NK-92 (cell line): ENCODE measurements around the gene TICAM1.
"Not testable (repeated sequence)": the region's sequence is repeated elsewhere in the genome, so short reads cannot be mapped to it uniquely, and the experiment has no call there.

Experiments
- DNase-seq: peaks from one replicate; lab custom pipeline; 2025; ENCODE audit not compliant: unreplicated experiment; lab: John Stamatoyannopoulos, UW

TICAM1 gene

DNA sequence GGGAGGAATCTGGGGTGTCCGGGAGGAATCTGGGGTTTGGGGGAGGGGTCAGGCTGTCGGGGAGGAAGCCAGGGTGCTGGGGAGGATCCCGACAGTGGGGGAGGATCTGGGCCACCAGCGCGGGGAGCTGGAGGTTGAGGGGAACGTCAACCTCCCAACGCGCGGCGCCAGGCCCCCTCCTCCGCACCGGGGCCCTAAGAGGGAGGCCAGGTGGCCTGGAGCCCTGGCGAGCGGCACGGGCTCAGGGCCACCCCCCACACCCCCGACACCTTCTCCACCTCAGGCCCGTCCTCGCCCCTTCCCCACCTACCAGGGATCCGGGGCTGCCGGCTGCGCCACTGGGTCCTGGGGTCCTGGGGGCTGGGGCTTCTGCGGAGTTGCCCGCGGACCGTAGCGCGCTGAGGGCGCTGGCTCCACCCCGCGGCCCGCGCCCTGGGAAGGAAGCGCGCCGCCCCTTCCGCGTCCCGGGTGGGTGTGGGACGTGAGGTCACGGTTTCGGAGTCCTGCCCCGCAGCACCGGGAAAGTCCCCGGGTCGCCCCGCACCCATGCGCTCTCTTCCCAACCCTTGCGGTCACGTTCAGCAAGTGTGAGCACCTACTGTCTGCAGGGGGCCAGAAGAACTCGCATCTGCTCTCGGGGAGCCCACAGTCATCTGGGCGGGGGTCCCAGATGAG lies at the start of gene TICAM1:
Gene TICAM1 (minus strand): TSS at position 409 of the 675 bp plus-strand sequence. CDS start 13,335 bp downstream, outside the sequence.
- DNase-seq = no peak

DNA sequence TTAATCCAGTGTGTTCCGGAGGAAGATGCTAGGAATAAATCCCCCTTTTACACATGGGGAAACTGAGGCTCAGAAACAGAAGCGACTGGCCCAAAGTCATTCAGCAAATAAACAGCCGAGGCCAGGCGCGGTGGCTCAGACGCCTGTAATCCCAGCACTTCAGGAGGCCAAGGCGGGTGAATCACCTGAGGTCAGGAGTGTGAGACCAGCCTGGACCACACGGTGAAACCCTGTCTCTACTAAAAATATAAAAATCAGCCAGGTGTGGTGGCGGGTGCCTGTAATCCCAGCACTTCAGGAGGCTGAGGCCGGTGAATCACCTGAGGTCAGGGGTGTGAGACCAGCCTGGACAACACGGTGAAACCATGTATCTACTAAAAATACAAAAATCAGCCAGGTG lies 47.5 kb upstream of the TICAM1 start:
- DNase-seq = no peak

DNA sequence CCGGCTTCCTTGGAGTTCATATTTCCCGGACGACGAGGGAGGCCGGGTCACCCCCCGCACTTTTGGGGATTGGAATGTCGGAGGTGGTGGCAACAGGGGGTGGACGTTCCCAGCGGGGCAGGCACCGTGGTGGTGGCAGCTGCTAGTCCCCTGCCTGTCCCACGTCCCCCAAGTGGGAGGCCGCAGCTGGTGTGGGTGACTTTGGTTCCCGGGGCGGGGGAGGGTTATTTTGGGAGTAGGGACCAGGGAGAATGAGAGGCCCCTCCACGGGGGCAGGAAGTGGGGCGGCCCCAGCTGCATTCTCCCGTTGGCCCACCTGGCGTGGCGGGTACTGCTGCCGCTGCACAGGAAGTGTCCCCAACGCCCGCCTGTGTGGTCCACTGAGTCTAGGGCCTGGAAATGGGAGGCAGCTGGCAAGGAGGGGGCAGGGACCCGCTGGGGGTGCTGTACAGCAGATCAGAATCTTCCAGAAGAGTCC lies 47.0 kb upstream of the TICAM1 start:
- DNase-seq = no peak

DNA sequence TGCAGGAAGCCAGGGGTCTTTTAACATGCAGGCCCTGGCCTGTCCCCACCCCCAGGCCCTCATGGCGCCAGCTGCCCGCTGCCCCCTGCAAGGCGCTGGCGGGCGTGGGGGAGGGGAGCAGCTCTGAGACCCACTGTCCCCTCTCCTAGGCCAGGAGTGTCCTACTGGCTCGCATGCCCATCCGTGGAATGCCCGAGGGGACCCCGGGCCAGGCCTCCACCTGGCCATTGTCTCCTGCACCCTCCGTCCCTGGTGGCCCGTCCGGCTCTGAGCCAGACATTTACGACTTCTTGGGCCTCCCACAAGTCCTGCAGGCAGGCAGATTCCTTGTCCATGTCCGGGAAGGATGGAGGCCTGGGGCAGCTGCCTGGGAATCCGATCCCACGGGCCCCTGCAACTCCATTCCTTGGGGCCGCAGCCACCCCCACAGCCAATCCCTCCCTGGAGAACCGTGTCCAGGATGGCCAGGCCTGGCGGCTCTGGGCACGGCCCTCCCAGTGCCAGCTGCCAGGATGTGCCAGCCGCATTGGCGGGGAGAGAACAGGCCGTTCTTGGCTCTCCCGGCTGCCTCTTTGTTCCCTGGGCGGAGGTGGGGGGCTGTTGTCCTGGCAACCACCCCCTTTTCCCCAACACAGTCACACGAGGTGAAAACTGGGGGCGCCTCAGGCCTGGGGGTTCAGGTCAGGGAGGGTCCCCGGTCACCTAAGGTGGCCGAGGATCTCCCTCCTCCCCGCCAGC lies 46.4 kb upstream of the TICAM1 start:
- DNase-seq = no peak

DNA sequence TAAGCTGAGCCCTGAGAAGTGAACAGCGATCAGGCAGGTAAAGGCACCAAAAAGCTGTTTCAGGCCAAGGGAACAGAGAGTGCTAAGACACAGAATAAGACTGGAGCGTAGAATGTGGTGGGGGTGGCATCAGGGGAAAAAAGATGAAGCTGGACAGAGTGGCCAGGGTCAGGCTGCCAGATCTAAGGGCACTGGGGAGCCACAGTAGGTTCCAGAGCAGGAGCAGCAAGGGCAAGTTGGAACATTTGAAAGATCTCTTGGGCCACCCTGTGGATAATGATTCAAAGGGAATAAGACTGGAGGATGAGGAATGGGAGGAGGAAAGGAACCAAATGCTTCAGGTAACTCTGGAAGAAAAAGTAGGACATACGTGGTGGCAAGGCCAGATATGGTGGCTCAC lies 42.4 kb upstream of the TICAM1 start:
- no peak for DNase-seq

DNA sequence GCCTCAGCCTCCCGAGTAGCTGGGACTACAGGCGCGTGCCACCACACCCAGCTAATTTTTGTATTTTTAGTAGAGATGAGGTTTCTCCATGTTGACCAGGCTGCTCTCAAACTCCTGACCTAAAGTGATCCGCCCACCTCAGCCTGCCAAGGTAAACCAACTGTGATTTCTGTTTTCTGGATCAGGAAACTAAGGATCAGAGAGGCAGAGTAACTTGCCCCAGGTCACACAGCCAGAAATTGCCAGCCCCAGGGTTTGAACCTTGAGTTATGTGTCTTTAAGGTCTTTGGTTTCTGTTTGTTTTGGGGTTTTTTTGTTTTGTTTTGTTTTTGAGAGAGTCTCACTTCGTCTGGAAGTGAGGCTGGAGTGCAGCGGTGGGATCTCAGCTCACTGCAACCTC lies 40.2 kb upstream of the TICAM1 start:
- no peak for DNase-seq

DNA sequence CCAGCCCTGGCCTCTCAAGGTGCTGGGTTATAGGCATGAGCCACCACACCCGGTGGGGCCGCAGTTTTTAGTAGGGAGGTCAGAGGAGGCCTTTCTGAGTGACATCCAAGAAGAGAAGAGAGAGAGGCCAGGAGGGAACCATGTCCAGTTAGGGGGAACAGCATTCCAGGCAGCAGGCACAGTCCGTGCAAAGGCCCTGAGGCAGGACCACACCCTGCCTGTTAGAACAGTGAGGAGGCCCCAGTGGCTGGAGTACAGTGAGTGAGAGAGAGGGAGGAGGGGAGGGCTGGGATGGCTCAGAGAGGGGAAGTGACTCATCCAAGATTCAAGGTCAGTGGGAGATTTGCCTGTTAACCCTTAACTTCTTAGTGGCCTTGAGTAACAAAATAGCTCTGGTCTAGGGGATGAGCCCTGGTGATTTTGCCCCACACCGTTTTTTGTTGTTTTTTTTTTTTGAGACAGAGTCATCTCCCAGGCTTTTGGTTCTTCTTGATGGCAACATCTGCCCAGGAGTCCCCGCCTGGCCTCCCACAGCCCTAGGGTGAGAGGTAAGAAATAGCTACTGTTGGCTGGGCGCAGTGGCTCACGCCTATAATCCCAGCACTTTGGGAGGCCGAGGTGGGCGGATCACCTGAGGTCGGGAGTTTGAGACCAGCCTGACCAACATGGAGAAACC lies 38.7 kb upstream of the TICAM1 start:
- no peak for DNase-seq

DNA sequence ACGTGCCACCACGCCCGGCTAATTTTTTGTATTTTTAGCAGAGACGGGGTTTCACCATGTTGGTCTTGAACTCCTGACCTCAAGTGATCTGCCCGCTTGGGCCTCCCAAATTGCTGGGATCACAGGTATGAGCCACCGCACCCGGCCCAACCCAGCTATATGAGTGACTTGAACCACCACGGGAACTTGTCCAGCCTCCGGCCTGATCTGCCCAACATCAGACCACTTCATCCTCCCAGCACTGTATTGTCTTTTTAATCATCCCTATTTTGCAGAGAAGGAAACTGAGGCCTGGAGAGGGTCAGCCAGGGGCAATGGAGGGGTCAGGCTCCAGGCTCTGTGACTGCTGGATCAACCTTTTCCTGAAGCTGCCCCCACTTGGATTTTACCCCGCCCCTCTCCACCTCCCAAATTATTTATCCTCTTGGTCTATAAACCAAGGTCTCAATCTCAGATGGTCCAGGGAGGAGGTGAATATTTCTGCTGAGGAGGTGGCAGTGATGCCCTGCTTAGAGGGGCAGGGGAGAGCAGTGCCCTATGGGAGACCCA lies 36.8 kb upstream of the TICAM1 start:
- no peak for DNase-seq

DNA sequence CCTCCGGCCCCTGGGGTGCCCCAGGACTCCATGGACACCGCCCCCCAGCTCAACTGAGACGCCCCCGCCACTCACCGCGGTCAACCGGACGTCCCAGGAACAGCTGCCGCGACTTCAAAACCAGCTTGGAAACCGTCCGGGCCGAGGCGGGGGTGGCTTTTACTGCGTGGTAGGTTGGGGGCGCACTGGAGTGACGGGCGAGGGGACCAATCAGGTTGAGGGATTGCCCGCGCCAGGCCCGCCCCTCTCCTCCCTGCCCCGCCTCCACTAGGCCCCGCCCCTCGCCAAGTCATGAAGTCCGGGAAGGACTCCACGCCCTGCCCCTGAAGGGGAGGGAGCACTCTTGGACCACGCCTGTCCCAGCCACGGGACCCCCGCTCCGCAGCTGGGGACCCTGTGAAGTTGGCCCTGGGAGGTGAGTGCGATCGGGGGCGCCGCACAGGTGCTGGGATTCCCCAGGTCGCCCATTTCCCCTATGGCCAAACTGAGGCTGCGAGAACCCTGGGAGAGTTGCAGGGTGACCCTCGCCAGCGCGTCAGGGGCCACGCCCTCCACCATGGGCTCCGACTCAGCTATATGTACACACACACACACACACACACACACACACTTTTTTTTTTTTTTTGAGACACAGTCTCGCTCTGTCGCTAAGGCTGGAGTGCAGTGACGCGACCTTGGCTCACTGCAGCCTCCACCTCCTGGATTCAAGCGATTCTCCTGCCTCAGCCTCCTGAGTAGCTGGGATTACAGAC lies 36.2 kb upstream of the TICAM1 start, which contains the start of gene PLIN3:
Gene PLIN3 (minus strand): TSS at position 134 of the 752 bp plus-strand sequence. CDS start 6,273 bp downstream, outside the sequence.
- DNase-seq = no peak

DNA sequence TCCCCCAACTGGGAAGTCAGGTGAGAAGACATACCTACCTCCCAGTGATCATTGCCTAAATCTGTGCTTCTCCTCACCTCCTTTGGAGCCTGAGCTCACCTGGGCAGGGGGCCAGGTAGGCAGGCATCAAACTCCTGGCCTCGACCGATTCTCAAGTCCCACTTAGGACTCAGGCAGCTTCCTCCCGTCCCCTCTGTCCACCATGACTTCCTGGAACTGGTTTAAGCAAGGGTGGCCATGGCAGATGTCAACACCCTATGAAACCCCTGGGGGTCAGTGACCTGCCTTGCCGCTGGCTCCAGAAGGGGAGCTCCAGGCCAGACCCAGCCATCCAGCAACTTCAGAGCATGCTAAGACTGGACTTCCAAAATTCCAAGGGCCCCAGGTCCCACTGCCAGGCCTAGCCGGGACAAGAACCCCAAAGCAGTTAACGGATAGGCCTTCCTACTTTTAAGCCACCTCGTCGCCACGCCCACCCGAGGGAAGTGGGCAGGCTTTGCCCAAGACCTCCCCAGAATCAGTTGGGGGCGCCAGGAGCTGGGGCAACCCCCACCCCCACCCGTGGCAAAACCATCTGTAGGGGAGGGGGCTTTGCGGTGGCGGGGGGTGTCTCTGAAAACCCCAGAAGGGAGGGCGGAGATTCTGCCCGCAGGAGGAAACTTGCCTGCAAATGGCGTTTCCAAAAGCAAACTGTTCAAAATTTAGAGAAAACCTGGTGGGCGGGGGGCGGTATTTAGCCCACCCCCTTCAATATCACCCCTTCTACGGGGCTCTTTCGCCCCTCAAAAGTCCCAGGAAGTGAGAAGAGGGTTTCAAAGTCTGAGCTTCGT lies 35.3 kb upstream of the TICAM1 start:
- no peak for DNase-seq

DNA sequence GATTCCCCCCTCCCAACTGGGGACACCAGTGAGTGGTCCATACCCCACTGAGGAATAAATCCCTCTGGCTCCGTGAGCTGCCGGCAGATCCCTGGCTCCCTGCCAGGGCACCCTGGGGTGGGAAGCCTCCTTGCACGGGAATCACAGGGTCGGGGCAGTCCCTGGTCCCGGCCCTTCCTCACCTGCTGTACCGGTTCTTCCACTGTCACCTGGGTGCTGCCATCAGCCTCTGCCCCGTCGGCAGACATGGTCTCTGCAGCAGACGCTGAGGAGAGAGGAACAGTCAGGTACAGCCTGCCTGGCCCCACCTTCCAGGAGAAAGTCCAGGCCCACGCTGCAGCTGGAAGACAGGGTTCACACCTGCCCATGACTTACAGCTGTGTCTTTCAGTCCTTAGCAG lies 29.6 kb upstream of the TICAM1 start:
- DNase-seq = no peak

DNA sequence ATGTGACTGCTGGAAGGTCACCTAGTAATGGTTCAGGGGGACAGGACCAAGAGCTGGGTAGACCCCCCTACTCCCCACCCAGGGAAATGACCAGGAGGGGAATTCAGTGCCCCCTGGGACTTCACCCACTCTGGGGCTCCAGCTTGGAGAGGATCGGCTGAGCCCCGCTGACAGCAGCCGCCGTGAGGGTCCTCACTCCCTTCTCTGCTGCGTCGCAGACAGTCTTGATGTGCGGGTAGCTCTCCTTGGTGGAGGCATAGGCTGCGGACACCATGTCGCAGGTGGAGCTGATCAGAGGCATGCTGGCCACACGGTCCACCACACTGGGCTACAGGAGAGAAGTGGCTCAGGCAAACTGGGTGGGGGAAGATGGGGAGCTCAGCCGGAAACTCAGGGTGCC lies 28.2 kb upstream of the TICAM1 start:
- no peak for DNase-seq

DNA sequence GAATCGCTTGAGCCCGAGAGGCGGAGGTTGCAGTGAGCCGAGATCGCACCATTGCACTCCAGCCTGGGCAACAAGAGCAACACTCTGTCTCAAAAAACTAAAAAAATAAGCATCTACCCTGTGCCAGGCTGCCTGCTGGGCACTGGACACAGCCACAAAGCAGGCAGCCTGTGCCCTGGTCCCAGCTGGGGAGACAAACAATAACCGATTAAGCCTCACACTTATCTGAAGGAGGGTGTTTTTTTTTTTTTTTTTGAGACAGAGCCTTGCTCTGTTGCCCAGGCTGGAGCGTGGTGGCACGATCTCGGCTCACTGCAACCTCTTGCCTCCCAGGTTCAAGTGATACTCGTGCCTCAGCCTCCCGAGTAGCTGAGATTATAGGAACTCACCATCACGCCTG lies 25.0 kb upstream of the TICAM1 start:
- DNase-seq = not testable (repeated sequence)

DNA sequence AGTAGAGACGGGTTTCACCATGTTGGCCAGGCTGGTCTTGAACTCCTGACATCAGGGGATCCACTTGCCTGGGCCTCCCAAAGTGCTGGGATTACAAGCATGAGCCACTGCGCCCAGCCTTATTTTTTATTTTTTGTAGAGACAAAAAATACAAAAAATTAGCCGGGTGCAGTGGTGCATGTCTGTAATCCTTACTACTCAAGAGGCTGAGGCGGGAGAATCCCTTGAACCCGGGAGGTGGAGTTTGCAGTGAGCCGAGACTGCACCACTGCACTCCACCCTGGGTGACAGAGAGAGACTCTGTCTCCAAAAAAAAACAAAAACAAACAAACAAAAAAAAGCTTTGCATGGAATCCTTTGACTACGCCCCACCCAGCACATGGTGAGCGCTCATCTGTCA lies 22.0 kb upstream of the TICAM1 start:
- DNase-seq = not testable (repeated sequence)

DNA sequence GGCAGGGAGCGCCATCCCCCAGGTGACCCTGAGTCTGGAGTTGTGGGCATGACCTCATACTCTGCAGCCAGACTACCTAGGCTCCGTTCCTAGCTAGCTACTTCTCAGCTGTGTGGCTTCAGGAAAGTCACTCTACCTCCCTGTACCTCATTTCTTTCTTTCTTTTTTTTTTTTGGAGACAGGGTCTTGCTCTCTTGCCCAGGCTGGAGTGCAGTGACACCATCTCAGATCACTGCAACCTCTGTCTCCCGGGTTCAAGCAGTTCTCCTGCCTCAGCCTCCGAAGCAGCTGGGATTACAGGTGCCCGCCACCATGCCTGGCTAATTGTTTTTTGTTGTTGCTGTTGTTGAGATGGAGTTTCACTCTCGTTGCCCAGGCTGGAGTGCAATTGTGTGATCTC lies 21.0 kb upstream of the TICAM1 start:
- DNase-seq = no peak

DNA sequence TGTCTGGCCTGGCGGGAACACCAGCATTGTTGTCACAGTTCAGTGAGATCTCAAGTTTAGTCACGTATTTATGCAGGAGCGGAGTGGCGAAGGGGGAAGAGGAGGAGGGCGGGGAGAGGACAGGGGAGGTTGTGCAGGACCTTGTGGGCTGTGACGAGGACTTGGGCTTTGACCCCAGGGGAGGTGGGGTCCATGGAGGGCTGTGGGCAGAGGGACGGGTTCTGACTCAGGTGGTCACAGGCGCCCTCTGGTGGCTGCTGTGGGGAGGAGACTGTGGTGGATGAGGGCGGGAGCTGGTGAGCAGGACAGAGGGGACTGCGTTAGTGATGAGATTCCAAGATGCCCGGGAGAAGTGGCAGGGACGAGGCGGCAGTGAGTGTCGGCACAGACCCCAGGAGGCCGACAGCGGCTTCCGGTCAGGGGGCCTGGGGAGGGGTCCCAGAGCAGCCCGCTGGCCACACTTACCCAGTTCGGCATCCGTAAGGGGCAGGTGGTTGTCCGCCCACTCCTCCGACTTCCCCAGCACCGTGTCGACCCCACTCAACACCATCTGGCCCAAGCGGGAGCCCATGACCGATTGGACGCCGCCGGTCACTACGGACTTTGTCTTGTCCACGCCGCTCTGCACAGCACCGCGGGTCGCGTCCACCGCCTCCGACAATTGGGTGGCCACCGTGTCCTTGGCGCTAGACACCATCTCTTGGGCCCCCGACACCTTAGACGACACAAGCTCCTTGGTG lies 20.2 kb upstream of the TICAM1 start:
- DNase-seq = no peak

DNA sequence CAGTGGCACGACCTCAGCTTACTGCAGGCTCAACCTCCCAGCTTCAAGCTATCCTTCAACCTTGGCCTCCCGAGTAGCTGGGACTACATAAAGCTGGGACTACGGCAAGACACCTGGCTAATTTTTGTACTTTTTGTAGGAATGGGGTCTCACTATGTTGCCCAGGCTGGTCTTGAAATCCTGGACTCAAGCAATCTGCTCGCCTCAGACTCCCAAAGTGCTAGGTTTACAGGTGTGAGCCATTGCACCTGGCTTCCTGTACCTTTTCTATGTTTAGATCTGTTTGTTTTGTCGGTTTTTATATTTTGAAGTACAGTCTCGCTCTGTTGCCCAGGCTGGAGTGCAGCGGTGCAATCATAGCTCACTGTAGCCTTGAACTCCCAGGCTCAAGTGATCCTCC lies 17.5 kb upstream of the TICAM1 start:
- no peak for DNase-seq

DNA sequence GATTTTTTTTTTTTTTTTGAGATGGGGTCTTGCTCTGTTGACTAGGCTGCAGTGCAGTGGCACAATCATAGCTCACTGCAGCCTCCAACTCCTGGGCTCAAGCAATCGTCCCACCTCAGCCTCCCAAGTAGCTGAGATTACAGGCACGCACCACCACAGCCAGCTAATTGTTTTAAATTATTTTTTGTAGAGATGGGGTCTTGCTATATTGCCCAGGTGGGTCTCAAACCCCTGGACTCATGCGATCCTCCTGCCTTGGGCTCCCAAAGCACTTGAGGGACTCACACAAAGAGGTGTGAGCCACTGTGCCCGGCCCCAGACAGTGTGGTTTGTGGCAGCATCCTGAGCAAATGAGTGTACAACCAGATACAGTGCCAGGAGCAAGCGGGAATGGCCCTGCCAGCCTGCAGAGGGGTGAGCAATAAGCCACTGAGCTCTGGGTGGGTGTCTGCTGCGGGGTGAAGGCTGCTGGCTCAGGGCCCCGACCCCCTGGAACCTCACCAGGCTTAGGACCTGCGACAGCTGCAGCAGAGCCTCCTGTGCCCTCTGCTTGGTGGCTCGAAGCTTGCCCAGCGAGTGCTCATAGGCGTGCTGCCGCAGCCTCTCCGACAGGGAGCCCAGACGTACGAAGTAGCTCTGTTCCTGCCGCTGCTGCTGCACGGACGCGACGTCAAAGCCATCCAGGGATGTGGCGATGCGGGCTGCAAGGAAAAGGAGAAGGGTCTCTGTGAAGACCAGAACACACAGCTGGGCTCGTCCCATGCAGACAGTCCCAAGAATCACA lies 15.9 kb upstream of the TICAM1 start:
- no peak for DNase-seq

DNA sequence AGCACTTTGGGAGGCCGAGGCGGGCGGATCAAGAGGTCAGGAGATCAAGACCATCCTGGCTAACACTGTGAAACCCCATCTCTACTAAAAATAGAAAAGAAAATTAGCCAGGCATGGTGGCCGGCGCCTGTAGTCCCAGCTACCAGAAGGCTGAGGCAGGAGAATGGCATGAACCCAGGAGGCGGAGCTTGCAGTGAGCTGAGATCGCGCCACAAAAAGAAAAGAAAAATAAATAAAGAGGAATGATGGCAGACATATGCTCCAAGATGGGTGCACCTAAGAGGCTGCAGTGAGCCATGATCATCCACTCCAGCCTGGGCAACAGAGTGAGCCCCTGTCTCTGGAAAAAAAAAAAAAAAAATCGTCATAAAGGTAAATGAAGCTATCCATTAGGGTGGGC lies 14.5 kb upstream of the TICAM1 start:
- not testable (repeated sequence) for DNase-seq
